NCI-H1436 treated with DMSO at 0.1 percent for 48 hours (cell line): Measurements from ENCODE around the gene SIGLEC10.

ENCODE experiments used
- DNase-seq: peaks from one replicate; lab custom pipeline; 2025; lab: John Stamatoyannopoulos, UW

SIGLEC10 gene

GRCh38 chr19:51394050-51394836 lies 23.2 kb downstream of the SIGLEC10 start:
- peak; percentile 96 for DNase-seq

DNA sequence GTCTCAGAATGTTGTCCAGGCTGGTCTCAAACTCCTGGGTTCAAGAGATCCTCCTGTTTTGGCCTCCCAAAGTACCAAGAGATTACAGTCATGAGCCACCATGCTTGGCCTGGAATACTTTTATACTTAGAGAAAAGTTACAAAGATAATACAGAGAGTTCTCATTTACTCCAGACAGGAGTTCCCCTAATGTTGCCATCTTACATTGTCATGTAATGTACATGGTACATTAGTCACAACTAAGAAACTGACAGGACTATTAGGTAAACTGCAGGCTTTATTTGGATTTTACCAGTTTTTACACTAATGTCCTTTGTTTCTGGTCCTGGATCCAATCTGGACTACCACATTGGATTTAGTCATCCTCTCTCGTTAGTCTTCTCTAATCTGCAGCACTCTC lies 24.7 kb downstream of the SIGLEC10 start:
- DNase-seq: no peak

- no peak for DNase-seq
Measured at GRCh38 chr19:51391073-51391611, 26.3 kb downstream of the SIGLEC10 start.

GRCh38 chr19:51389143-51389542 lies 28.3 kb downstream of the SIGLEC10 start:
- DNase-seq: no peak

GRCh38 chr19:51387924-51388389 lies 29.5 kb downstream of the SIGLEC10 start, which contains the start of gene LIM2:
Gene LIM2 (minus strand): TSS chr19:51387974. CDS start chr19:51387443, 531 bp downstream.
- no peak for DNase-seq

GRCh38 chr19:51386882-51387520 lies 30.4 kb downstream of the SIGLEC10 start:
- no peak for DNase-seq

GRCh38 chr19:51382004-51382403 lies 35.4 kb downstream of the SIGLEC10 start:
- no peak for DNase-seq

GRCh38 chr19:51380379-51380778 lies 37.1 kb downstream of the SIGLEC10 start:
- DNase-seq: no peak

- DNase-seq: no peak
Measured at GRCh38 chr19:51377422-51377821, 40.0 kb downstream of the SIGLEC10 start.

DNA sequence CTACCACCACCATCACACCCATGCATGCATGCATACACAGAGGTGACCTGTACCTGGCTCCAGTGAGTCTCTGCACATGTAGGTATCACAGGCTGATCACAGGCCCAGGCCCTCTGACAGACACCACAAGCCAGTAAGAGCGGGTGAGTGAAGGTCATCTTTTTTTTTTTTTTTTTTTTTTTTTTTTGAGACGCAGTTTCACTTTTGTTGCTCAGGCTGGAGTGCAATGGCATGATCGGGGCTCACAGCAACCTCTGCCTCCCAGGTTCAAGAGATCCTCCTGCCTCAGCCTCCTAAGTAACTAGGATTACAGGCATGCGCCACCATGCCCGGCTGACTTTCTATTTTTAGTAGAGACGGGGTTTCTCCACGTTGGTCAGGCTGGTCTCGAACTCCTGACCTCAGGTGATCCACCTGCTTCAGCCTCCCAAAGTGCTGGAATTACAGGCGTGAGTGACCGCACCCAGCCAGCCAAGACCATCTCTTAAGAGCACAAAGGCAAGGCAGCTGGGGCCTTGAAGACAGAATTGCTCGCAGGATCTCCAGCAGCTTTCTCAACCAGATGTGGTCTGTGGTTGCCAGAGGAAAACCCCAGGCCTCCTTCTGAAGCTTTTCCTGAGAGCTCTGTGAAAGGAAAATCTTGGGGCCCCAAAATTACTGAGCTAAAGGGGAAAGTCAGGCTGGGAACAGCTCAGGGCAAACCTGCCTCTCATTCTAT lies 41.8 kb downstream of the SIGLEC10 start:
- no peak for DNase-seq

DNA sequence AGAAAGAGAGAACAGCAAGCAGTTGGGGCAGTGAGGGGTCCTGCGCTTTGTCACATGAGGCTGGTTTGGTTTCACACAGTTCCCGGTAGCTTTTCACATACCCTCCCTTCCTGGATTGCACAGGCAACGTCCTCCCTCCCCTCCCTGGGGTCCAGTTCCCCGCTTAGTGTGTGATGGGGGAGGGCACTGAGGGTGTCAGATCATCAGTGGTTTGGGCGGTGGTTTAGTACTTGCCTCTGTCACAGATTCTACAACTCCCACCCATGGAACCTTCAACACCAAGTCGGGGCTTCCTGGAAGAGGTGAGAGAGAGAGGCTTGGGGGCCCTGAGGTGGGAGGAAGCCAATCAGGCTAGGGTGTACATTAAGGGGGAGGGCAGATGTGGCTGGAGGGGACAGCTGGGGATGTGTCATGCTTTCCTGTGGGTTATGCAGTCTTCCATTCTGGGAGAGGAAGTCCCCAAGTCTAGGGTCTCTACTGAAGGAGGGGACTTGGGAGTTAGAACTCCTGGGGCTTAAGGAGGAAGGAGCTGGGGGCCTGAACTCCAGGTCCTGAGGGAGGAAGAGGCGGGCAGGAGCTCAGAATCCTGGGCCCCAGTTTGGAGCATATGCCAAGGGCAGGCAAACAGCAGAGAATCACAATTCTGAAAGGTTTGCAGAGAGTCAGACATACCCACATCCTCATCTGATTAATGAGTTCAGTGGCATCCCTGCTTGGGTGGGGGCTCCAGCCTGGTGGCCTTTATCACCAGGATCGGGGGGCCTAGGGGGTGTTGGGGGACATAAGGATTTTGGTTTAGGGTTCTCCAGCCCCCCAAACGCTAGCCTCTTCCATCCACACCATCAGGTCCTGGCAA lies 44.6 kb downstream of the SIGLEC10 start, which contains the start of gene NKG7:
TSS of gene NKG7 (minus strand) at position 6 of the 856 bp plus-strand sequence. CDS start 119 bp downstream, outside the sequence.
- no peak for DNase-seq

DNA sequence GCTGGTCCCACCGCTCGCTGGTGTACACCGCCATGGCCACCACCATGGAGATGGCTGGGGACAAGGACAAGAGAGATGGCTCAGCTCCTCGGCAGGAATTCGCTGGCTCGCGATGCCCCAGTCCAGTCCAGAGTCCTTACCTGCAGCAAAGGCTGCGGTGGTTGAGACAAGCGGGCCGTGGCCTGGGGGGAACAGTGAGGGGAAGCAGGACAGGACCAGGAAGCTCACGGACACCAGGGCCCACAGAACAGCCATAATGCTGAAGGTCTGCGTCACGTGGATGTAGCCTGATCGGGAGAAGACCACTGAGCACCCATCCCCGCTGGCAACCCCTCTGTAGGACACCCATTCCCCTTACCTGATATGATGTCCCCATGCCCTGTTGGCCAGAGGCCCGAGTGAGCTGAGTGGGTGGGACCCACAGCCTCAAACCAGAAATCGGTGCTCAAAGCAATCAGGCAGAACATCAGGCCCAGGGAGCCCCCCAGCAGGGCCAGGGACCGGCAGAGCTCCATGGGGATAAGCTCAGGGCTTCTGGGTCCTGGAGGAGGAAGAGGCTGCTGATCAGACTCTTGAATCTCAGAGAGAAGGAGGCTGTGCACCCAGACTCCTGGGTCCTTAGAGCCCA lies 45.3 kb downstream of the SIGLEC10 start:
- no peak for DNase-seq

DNA sequence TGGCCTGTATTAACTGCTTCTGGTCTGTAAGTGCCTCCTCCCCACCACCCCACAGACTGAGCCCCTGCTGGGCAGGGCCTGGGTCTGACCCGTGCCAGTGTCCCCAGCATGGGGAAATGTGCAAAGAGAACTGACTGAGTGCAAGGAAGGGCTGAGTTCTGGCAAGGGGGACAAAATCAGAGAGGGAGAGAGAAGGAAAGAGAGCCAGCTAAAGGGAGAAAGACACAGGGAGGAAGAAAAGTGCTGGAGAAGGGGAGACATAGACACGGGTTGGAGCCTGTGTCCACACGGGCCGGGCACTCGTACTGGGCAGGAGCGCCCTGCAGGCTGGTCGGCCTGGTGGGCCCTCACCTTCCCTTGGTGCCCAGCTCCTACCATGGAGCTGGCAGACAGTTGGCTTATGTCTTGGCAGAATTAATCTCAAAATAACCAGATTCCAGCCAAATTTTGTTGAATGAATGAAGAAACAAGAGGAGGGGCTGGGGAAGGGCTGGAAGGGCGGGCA lies 46.2 kb downstream of the SIGLEC10 start:
- no peak for DNase-seq

DNA sequence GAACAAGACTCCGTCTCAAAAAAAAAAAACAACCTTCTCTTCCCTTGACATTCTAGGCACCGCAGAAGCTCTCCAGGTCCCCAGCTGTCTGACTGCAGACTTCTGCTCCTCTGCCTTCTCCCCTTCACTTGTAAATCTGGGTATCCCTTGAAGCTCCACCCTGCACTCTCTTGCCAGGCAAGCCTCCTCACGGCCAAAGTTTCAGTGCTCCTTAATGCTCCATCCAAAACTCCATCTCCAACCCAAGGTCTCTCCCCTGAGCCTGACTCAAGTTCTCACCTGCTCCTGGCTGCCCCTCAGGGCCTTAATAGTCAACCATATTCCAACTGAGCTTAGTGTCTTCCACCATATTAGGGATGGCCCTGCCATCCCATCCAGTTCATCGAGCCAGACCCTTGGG lies 47.2 kb downstream of the SIGLEC10 start:
- DNase-seq: no peak

GRCh38 chr19:51368366-51369282 lies 48.8 kb downstream of the SIGLEC10 start, which contains the start of gene CLDND2:
Gene CLDND2 (minus strand): TSS chr19:51369003. CDS start chr19:51368577, 426 bp downstream.
- DNase-seq: no peak

DNA sequence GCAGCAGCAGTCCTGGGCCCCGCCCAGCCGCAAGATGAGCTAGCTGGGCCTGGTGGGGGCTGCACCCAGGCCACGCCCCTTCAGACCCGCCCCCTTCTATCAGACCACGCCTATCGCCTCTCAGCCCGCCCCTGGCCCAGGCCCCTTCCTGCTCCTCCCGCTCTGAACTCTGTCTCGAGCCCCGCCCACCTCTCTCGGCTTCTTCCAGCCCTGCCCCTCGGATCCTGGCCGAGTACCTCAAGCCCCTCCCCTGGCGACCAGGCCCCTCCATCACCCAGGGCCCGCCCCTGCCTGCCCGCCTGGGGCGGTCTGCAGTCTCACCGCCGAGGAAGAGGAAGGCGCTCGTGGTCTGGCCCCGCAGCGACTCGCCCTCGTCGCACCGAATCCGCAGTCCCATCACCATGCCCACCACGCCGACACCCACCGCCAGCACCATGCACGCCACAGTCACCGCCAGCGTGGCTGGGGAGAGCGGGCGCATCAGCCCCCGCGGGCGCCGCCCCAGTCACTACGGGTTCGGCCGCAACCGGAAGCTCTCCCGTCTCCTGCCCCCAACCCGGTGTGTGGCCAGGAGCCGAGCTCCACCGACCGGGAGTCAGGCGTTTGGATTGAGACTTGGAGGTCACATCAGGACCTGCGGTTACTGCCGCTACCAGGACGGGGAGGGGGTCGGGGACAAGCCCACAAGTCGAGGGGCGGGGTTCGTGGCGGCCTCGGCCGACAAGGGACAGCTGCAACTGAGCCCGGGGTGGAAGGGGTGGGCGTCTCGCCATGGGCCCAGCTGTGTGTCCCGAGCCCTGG lies 49.7 kb downstream of the SIGLEC10 start:
- peak; percentile 95 for DNase-seq

DNA sequence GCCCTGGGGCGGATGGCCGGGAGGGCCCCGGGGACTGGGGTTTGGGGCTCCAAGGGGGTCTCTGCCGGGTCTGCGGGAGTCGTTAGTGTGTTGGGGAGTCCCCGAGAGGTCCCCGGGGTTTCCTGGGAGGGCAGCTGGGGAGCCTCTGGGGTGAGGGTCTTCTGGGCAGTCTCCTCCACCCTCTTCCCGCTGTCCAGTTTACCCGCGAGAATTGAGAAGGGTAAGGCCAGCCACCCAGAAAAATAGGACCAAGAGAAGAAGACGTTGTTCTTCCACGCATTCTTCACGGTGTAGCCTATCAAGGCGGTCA lies 50.2 kb downstream of the SIGLEC10 start:
- no peak for DNase-seq

GRCh38 chr19:51366389-51367254 lies 50.8 kb downstream of the SIGLEC10 start:
- peak; percentile 94 for DNase-seq
